HEK293 (cell line): ENCODE measurements around the gene CNTNAP1.
"Not testable (repeated sequence)": the region's sequence is repeated elsewhere in the genome, so short reads cannot be mapped to it uniquely, and the experiment has no call there.

Source experiments
- CTCF ChIA-PET: fragments of 350-600 bp; formaldehyde crosslinking; extraction: SDS; loops from one replicate; lab custom pipeline; 2021; ENCODE audit warnings: antibody characterized with exemption; lab: Yijun Ruan, JAX
- POLR2A ChIA-PET: fragments of 300-600 bp; formaldehyde crosslinking; extraction: SDS; loops from one replicate; lab custom pipeline; 2020; ENCODE audit warnings: antibody characterized with exemption, inconsistent platforms; lab: Yijun Ruan, JAX
- H3K27ac ChIP-seq: fragments of 200-500 bp; sonication (Bioruptor generic); 2 replicates; pipeline ENCODE4 v1.5.1; 2014; ENCODE audit warnings: low read depth, low read length, control low read depth, inconsistent platforms; ENCODE audit errors: extremely low read depth
- H3K36me3 ChIP-seq, 2 experiments: fragments of 200-500 bp in 1 of 2; sonication (Bioruptor generic) in 1 of 2; 1 replicate in 1 of 2; 2 replicates in 1 of 2; pipeline ENCODE4 v1.5.1; 2014 to 2017; ENCODE audit warnings: inconsistent platforms in 2 of 2, low read length in 2 of 2; ENCODE audit not compliant: control insufficient read depth in 2 of 2, insufficient read depth in 1 of 2
- H3K4me1 ChIP-seq: fragments of 200-500 bp; sonication (Bioruptor generic); 2 replicates; pipeline ENCODE4 v1.5.1; 2014; ENCODE audit warnings: mild to moderate bottlenecking, low read length, inconsistent platforms; ENCODE audit not compliant: control insufficient read depth, insufficient read depth
- H3K4me3 ChIP-seq: 2 replicates; pipeline ENCODE4 v1.5.1; 2011; ENCODE audit warnings: low read depth, mild to moderate bottlenecking, control low read depth, low read length, moderate library complexity
- H3K9me3 ChIP-seq: fragments of 200-500 bp; sonication (Bioruptor generic); 2 replicates; pipeline ENCODE4 v1.5.1; 2014; ENCODE audit warnings: low read depth, low read length, inconsistent platforms; ENCODE audit not compliant: control insufficient read depth, insufficient read depth
- HOXC10 ChIP-seq: sonication (generic); formaldehyde crosslinking; IDR thresholded peaks from 2 replicates; pipeline ENCODE4 v1.8.1; 2023; ENCODE audit warnings: mild to moderate bottlenecking, missing genetic modification reagents
- KLF8 ChIP-seq: fragments of 450-650 bp; formaldehyde crosslinking; IDR thresholded peaks from 2 replicates; pipeline ENCODE4 v1.5.1; 2016; ENCODE audit warnings: missing biosample characterization, missing genetic modification characterization
- SCRT1 ChIP-seq: fragments of 450-650 bp; formaldehyde crosslinking; IDR thresholded peaks from 2 replicates; pipeline ENCODE4 v1.5.1; 2016; ENCODE audit warnings: missing biosample characterization, missing genetic modification characterization, borderline replicate concordance
- WT1 ChIP-seq: fragments of 450-650 bp; formaldehyde crosslinking; IDR thresholded peaks from 2 replicates; pipeline ENCODE4 v1.5.1; 2016; ENCODE audit warnings: missing biosample characterization, missing genetic modification characterization
- YY2 ChIP-seq: fragments of 450-650 bp; formaldehyde crosslinking; IDR thresholded peaks from 2 replicates; pipeline ENCODE4 v1.5.1; 2016; ENCODE audit warnings: missing biosample characterization, missing genetic modification characterization
- ZBTB20 ChIP-seq: fragments of 450-650 bp; formaldehyde crosslinking; IDR thresholded peaks from 2 replicates; pipeline ENCODE4 v1.5.1; 2016; ENCODE audit warnings: missing biosample characterization, missing genetic modification characterization
- ZBTB48 ChIP-seq: fragments of 450-650 bp; formaldehyde crosslinking; IDR thresholded peaks from 2 replicates; pipeline ENCODE4 v1.5.1; 2016; ENCODE audit warnings: missing biosample characterization, missing genetic modification characterization
- ZEB2 ChIP-seq: fragments of 450-650 bp; formaldehyde crosslinking; IDR thresholded peaks from 2 replicates; pipeline ENCODE4 v1.5.1; 2016; ENCODE audit warnings: missing biosample characterization, missing genetic modification characterization
- ZFP69B ChIP-seq: fragments of 450-650 bp; formaldehyde crosslinking; IDR thresholded peaks from 2 replicates; pipeline ENCODE4 v1.5.1; 2016; ENCODE audit warnings: missing biosample characterization, missing genetic modification characterization
- ZNF133 ChIP-seq: fragments of 450-650 bp; formaldehyde crosslinking; IDR thresholded peaks from 2 replicates; pipeline ENCODE4 v1.5.1; 2016; ENCODE audit warnings: missing biosample characterization, missing genetic modification characterization
- ZNF214 ChIP-seq: fragments of 450-650 bp; formaldehyde crosslinking; IDR thresholded peaks from 2 replicates; pipeline ENCODE4 v1.5.1; 2017; ENCODE audit warnings: missing biosample characterization, mild to moderate bottlenecking, missing genetic modification characterization, borderline replicate concordance
- ZNF394 ChIP-seq: fragments of 450-650 bp; formaldehyde crosslinking; IDR thresholded peaks from 2 replicates; pipeline ENCODE4 v1.5.1; 2016; ENCODE audit warnings: missing biosample characterization, missing genetic modification characterization, mild to moderate bottlenecking, moderate library complexity, borderline replicate concordance
- ZNF514 ChIP-seq: fragments of 450-650 bp; formaldehyde crosslinking; IDR thresholded peaks from 2 replicates; pipeline ENCODE4 v1.5.1; 2016; ENCODE audit warnings: missing biosample characterization, missing genetic modification characterization
- ZNF521 ChIP-seq: fragments of 450-650 bp; formaldehyde crosslinking; IDR thresholded peaks from 2 replicates; pipeline ENCODE4 v1.5.1; 2017; ENCODE audit warnings: missing biosample characterization, mild to moderate bottlenecking, missing genetic modification characterization
- ZNF623 ChIP-seq: fragments of 450-650 bp; formaldehyde crosslinking; IDR thresholded peaks from 2 replicates; pipeline ENCODE4 v1.5.1; 2016; ENCODE audit warnings: missing biosample characterization, missing genetic modification characterization
- ZNF76 ChIP-seq: fragments of 450-650 bp; formaldehyde crosslinking; IDR thresholded peaks from 2 replicates; pipeline ENCODE4; 2016; ENCODE audit warnings: low read depth, missing biosample characterization, missing genetic modification characterization, borderline replicate concordance
- TF ChIP-seq, protein P1 (sequence below): fragments of 450-650 bp; formaldehyde crosslinking; conservative IDR thresholded peaks from 2 replicates; pipeline ENCODE4 v1.5.1; 2016; ENCODE audit warnings: low read depth, missing biosample characterization, missing genetic modification characterization
- TF ChIP-seq, protein P2 (sequence below): fragments of 450-650 bp; formaldehyde crosslinking; IDR thresholded peaks from 2 replicates; pipeline ENCODE4 v1.5.1; 2016; ENCODE audit warnings: missing biosample characterization, missing genetic modification characterization
- TF ChIP-seq, protein P3 (sequence below): fragments of 450-650 bp; formaldehyde crosslinking; IDR thresholded peaks from 2 replicates; pipeline ENCODE4 v1.5.1; 2017; ENCODE audit warnings: missing biosample characterization, missing genetic modification characterization

The CNTNAP1 gene

DNA sequence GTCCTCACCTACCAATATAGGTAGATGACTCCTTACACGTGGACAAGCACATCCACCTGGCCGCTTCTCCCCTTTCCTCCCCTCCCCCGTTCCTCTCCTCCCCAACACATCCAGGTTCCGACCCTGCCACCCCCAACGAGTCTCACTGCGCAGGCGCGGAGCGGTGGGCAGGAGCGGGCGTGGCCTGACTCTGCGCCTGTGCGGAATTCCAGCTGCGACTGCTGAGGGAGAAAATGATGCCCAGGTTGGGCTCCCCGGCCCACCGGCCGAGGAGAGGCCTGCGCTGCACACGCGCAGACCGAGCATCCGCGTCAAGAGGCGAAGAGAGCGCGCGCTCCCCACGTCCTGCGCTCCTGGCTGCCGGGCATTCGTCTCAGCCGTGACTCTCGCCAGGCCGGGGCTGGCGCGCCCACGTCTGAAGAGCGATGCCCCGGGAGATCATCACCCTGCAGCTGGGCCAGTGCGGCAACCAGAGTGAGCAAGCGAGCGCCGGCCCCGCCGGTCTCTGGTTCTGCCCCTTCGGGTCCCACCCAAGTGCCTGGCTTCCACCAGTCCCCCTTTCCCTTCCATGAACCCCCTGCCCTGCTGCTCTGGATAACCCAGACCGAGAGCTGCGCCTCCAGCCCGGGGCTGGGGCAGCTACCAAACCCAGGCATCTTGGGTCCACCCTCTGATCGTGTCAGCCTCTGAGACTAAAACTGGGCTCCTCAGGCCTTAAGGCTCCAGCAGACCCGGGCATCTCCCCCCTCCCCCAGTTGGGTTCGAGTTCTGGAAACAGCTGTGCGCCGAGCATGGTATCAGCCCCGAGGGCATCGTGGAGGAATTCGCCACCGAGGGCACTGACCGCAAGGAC, 23.0 kb upstream of the CNTNAP1 start, which contains the start of gene TUBG2 (continued):
- peak; percentile 95 for TF ChIP-seq ZBTB20 (tag by site-specific recombination)
- TF ChIP-seq, protein P1, sequence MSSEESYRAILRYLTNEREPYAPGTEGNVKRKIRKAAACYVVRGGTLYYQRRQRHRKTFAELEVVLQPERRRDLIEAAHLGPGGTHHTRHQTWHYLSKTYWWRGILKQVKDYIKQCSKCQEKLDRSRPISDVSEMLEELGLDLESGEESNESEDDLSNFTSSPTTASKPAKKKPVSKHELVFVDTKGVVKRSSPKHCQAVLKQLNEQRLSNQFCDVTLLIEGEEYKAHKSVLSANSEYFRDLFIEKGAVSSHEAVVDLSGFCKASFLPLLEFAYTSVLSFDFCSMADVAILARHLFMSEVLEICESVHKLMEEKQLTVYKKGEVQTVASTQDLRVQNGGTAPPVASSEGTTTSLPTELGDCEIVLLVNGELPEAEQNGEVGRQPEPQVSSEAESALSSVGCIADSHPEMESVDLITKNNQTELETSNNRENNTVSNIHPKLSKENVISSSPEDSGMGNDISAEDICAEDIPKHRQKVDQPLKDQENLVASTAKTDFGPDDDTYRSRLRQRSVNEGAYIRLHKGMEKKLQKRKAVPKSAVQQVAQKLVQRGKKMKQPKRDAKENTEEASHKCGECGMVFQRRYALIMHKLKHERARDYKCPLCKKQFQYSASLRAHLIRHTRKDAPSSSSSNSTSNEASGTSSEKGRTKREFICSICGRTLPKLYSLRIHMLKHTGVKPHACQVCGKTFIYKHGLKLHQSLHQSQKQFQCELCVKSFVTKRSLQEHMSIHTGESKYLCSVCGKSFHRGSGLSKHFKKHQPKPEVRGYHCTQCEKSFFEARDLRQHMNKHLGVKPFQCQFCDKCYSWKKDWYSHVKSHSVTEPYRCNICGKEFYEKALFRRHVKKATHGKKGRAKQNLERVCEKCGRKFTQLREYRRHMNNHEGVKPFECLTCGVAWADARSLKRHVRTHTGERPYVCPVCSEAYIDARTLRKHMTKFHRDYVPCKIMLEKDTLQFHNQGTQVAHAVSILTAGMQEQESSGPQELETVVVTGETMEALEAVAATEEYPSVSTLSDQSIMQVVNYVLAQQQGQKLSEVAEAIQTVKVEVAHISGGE (tag by site-specific recombination), result peak; percentile 7; the same call in 1 of the 2 replicates
- TF ChIP-seq, protein P2, sequence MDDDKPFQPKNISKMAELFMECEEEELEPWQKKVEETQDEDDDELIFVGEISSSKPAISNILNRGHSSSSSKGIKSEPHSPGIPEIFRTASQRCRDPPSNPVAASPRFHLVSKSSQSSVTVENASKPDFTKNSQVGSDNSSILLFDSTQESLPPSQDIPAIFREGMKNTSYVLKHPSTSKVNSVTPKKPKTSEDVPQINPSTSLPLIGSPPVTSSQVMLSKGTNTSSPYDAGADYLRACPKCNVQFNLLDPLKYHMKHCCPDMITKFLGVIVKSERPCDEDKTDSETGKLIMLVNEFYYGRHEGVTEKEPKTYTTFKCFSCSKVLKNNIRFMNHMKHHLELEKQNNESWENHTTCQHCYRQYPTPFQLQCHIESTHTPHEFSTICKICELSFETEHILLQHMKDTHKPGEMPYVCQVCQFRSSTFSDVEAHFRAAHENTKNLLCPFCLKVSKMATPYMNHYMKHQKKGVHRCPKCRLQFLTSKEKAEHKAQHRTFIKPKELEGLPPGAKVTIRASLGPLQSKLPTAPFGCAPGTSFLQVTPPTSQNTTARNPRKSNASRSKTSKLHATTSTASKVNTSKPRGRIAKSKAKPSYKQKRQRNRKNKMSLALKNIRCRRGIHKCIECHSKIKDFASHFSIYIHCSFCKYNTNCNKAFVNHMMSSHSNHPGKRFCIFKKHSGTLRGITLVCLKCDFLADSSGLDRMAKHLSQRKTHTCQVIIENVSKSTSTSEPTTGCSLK, result no peak
- peak; percentile 63 for TF ChIP-seq ZEB2 (tag by site-specific recombination)
- TF ChIP-seq ZNF623, result no peak
- no peak for TF ChIP-seq ZNF514
- 0 out of 2 replicates have a peak, but pooled peaks have one; percentile 85 for TF ChIP-seq HOXC10
- TF ChIP-seq ZFP69B, result peak; percentile 52
- no peak for TF ChIP-seq ZNF521 (tag by site-specific recombination)
- peak; percentile 6; the same call in 1 of the 2 replicates for TF ChIP-seq ZNF76 (tag by site-specific recombination)
- peak; percentile 13; the same call in 1 of the 2 replicates for TF ChIP-seq ZBTB48
- no peak for TF ChIP-seq YY2 (tag by site-specific recombination)
- no peak for TF ChIP-seq ZNF133
- no peak for TF ChIP-seq ZNF214 (tag by site-specific recombination)
- peak; percentile 51; the same call in 1 of the 2 replicates for TF ChIP-seq KLF8 (tag by site-specific recombination)
- TF ChIP-seq WT1 (tag by site-specific recombination), result peak; percentile 80
- TF ChIP-seq, protein P3, sequence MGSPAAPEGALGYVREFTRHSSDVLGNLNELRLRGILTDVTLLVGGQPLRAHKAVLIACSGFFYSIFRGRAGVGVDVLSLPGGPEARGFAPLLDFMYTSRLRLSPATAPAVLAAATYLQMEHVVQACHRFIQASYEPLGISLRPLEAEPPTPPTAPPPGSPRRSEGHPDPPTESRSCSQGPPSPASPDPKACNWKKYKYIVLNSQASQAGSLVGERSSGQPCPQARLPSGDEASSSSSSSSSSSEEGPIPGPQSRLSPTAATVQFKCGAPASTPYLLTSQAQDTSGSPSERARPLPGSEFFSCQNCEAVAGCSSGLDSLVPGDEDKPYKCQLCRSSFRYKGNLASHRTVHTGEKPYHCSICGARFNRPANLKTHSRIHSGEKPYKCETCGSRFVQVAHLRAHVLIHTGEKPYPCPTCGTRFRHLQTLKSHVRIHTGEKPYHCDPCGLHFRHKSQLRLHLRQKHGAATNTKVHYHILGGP (tag by site-specific recombination), result no peak
- TF ChIP-seq SCRT1 (tag by site-specific recombination), result no peak
- TF ChIP-seq ZNF394 (tag by site-specific recombination), result peak; percentile 81; the same call in 1 of the 2 replicates
- TF ChIP-seq, all 188 proteins: peak for 46

DNA sequence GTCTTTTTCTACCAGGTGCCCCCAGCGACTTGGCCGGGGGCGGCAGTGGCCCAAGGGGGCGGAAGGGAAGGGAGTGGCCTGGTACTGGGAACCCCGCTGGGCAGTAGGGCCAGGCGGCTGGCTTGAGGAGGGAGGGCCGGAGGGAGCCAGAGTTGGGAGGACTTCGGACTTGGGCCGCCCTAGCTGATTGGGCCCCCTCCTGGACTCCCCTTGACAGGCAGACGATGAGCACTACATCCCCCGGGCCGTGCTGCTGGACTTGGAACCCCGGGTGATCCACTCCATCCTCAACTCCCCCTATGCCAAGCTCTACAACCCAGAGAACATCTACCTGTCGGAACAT, 22.4 kb upstream of the CNTNAP1 start:
- H3K9me3 ChIP-seq, H3K4me3 ChIP-seq: not testable (repeated sequence)
- peaks cover 24 to 37% of the 10 kb centered on the region in 2 experiments for H3K36me3 ChIP-seq
- H3K4me1 ChIP-seq, result peaks cover 13% of the 10 kb centered on the region
- H3K27ac ChIP-seq, result peak overlapping the region; percentile 84; the same call in 1 of the 2 replicates
- ChIA-PET CTCF (interaction anchor here (0.6 to 3.8 kb wide), 6 partner anchors 14 to 338 kb away, joined by 3 to 18 read pairs (median 6); partner anchors contain the start of genes PSMC3IP and RPL27), POLR2A (interaction anchor here (0.8 to 1.8 kb wide), 11 partner anchors 9 to 105 kb away, joined by 3 to 17 read pairs (median 4); partner anchors contain the start of genes PLEKHH3, RETREG3 and TUBG1)
